ENCODE data around the gene ZG16B.

- no peak for TF ChIP-seq CTCF (IDR thresholded peaks at IDR 0.05)
- TF ChIP-seq POLR2A (IDR thresholded peaks at IDR 0.05) = no peak
Measured at GRCh38 chr16:2824626-2825025, 5.5 kb upstream of the ZG16B start.

Measured in lower leg skin (tissue), 3 donors.